HUDEP-2 (cell line): Measurements from ENCODE around the gene ISL1.

ENCODE experiments used
- DNase-seq, 76 experiments: peaks; one replicate each; lab custom pipeline; 2025; ENCODE audit not compliant: unreplicated experiment in 76 of 76; lab: John Stamatoyannopoulos, UW

ISL1 gene

GRCh38 chr5:51386916-51387883 lies 4.0 kb downstream of the ISL1 start:
- DNase-seq, result no peak

- DNase-seq, result no peak
Observed at GRCh38 chr5:51387884-51388275, 4.6 kb downstream of the ISL1 start.

- DNase-seq, result no peak
Observed at GRCh38 chr5:51388488-51389287, 5.4 kb downstream of the ISL1 start.

- no peak for DNase-seq
Observed at GRCh38 chr5:51389288-51389576, 6.0 kb downstream of the ISL1 start.

GRCh38 chr5:51389577-51390463 lies 6.6 kb downstream of the ISL1 start:
- DNase-seq, result no peak

GRCh38 chr5:51391175-51391574 lies 7.9 kb downstream of the ISL1 start:
- no peak for DNase-seq

- DNase-seq, result no peak
Observed at GRCh38 chr5:51392689-51393199, 9.5 kb downstream of the ISL1 start.

- DNase-seq, result no peak
Observed at GRCh38 chr5:51394609-51395008, 11.4 kb downstream of the ISL1 start.

- no peak for DNase-seq
Observed at GRCh38 chr5:51395245-51395644, 12.0 kb downstream of the ISL1 start.

GRCh38 chr5:51395666-51396356 lies 12.6 kb downstream of the ISL1 start:
- DNase-seq, result no peak

GRCh38 chr5:51396797-51397196 lies 13.5 kb downstream of the ISL1 start:
- DNase-seq, result no peak

GRCh38 chr5:51397996-51398395 lies 14.7 kb downstream of the ISL1 start:
- DNase-seq, result no peak

GRCh38 chr5:51398875-51399642 lies 15.8 kb downstream of the ISL1 start:
- DNase-seq, result no peak

- DNase-seq, result no peak
Observed at GRCh38 chr5:51399643-51400006, 16.4 kb downstream of the ISL1 start.

GRCh38 chr5:51404255-51404654 lies 21.0 kb downstream of the ISL1 start:
- no peak for DNase-seq

- DNase-seq, result no peak
Observed at GRCh38 chr5:51411921-51412325, 28.7 kb downstream of the ISL1 start.

- no peak for DNase-seq
Observed at GRCh38 chr5:51414516-51414915, 31.3 kb downstream of the ISL1 start.

- no peak for DNase-seq
Observed at GRCh38 chr5:51416149-51416548, 32.9 kb downstream of the ISL1 start.

GRCh38 chr5:51433052-51433710 lies 49.9 kb downstream of the ISL1 start:
- DNase-seq, result no peak
